Neuronal stem cell (in vitro differentiated cells): ENCODE results near the gene TMEM175.

ENCODE experiments used
- DNase-seq: peaks from one replicate; pipeline ENCODE4 v3.0.0-alpha.2; 2013; ENCODE audit warnings: low spot score
- H2AFZ ChIP-seq: one replicate; pipeline ENCODE4 v1.6.1; 2013; ENCODE audit warnings: mild to moderate bottlenecking, low read length, inconsistent platforms
- H2AK5ac ChIP-seq: 2 replicates; pipeline ENCODE4 v1.6.1; 2013; ENCODE audit warnings: low read depth, mild to moderate bottlenecking, inconsistent platforms, low read length, moderate library complexity, mixed read lengths
- H2BK120ac ChIP-seq: 2 replicates; pipeline ENCODE4 v1.6.1; 2013; ENCODE audit warnings: low read depth, mild to moderate bottlenecking, inconsistent platforms, low read length, moderate library complexity, mixed read lengths
- H2BK12ac ChIP-seq: one replicate; pipeline ENCODE4 v1.6.1; 2013; ENCODE audit warnings: low read length, inconsistent platforms
- H2BK15ac ChIP-seq: 2 replicates; pipeline ENCODE4 v1.6.1; 2013; ENCODE audit warnings: mild to moderate bottlenecking, low read length, inconsistent platforms, mixed read lengths
- H2BK5ac ChIP-seq: one replicate; pipeline ENCODE4 v1.6.1; 2013; ENCODE audit warnings: inconsistent platforms, mild to moderate bottlenecking, low read length, moderate library complexity
- H3K14ac ChIP-seq: one replicate; pipeline ENCODE4 v1.6.1; 2013; ENCODE audit warnings: low read length, inconsistent platforms
- H3K18ac ChIP-seq: 2 replicates; pipeline ENCODE4 v1.6.1; 2013; ENCODE audit warnings: low read length, inconsistent platforms
- H3K23ac ChIP-seq: 2 replicates; pipeline ENCODE4 v1.6.1; 2013; ENCODE audit warnings: low read depth, mild to moderate bottlenecking, mixed read lengths, low read length, inconsistent platforms; ENCODE audit not compliant: poor library complexity
- H3K27ac ChIP-seq: replicated peaks from 3 replicates; pipeline ENCODE4 v1.5.1; 2013; ENCODE audit warnings: low read length, inconsistent platforms
- H3K27me3 ChIP-seq, 3 experiments: 2 replicates each; pipeline ENCODE4 v1.6.1; 2013; ENCODE audit warnings: low read length in 3 of 3, mild to moderate bottlenecking in 2 of 3, inconsistent platforms in 1 of 3, low read depth in 1 of 3, mixed read lengths in 1 of 3, moderate library complexity in 1 of 3; ENCODE audit not compliant: control insufficient read depth in 3 of 3, insufficient read depth in 3 of 3
- H3K36me3 ChIP-seq, 2 donors: replicated peaks in 1 of 2; 2 replicates each; pipeline ENCODE4 v1.6.1; 2013; ENCODE audit warnings: low read length in 2 of 2; ENCODE audit not compliant: control insufficient read depth in 2 of 2, insufficient read depth in 2 of 2
- H3K4ac ChIP-seq: 2 replicates; pipeline ENCODE4 v1.6.1; 2013; ENCODE audit warnings: inconsistent platforms, mild to moderate bottlenecking, low read length, moderate library complexity
- H3K4me1 ChIP-seq, 2 donors: 1 replicate in 1 of 2; 2 replicates in 1 of 2; pipeline ENCODE4 v1.6.1; 2013; ENCODE audit warnings: low read length in 2 of 2, low read depth in 1 of 2; ENCODE audit not compliant: control insufficient read depth in 2 of 2, insufficient read depth in 1 of 2
- H3K4me2 ChIP-seq: one replicate; pipeline ENCODE4 v1.6.1; 2013; ENCODE audit warnings: mild to moderate bottlenecking, low read length, inconsistent platforms; ENCODE audit not compliant: insufficient read depth, poor library complexity, severe bottlenecking
- H3K4me3 ChIP-seq, 2 donors: 2 replicates each; pipeline ENCODE4 v1.5.1; 2013; ENCODE audit warnings: low read length in 2 of 2, mild to moderate bottlenecking in 2 of 2, inconsistent platforms in 1 of 2, moderate library complexity in 1 of 2
- H3K79me1 ChIP-seq: one replicate; pipeline ENCODE4 v1.6.1; 2013; ENCODE audit warnings: low read depth, mild to moderate bottlenecking, inconsistent platforms, low read length, moderate library complexity
- H3K9ac ChIP-seq: one replicate; pipeline ENCODE4 v1.6.1; 2013; ENCODE audit warnings: mild to moderate bottlenecking, low read depth, low read length, inconsistent platforms; ENCODE audit not compliant: poor library complexity
- H3K9me3 ChIP-seq, 2 donors: replicated peaks in 1 of 2; 2 replicates each; pipeline versions ENCODE3 to v1.6.1; 2013; ENCODE audit warnings: low read length in 2 of 2, mild to moderate bottlenecking in 2 of 2, inconsistent platforms in 1 of 2, low read depth in 1 of 2, mixed read lengths in 1 of 2, moderate library complexity in 1 of 2; ENCODE audit not compliant: control insufficient read depth in 2 of 2, insufficient read depth in 1 of 2
- H4K8ac ChIP-seq: one replicate; pipeline ENCODE4 v1.6.1; 2013; ENCODE audit warnings: low read depth, mild to moderate bottlenecking, inconsistent platforms, low read length, moderate library complexity
- H4K91ac ChIP-seq: one replicate; pipeline ENCODE4 v1.6.1; 2013; ENCODE audit warnings: low read length, low read depth, mild to moderate bottlenecking, inconsistent platforms; ENCODE audit not compliant: poor library complexity
- WGBS, 2 donors: extraction: QIAGEN DNeasy Blood & Tissue Kit; methylation state at CpG; one replicate each; pipeline ENCODE4 v1.1.7; 2013; ENCODE audit warnings: missing lambda C conversion rate in 2 of 2, mixed read lengths in 1 of 2; ENCODE audit not compliant: insufficient read length in 2 of 2, insufficient replicate concordance in 1 of 2; ENCODE audit errors: extremely low coverage in 2 of 2; 5-methylcytosine and 5-hydroxymethylcytosine counted together

TMEM175 gene

DNA sequence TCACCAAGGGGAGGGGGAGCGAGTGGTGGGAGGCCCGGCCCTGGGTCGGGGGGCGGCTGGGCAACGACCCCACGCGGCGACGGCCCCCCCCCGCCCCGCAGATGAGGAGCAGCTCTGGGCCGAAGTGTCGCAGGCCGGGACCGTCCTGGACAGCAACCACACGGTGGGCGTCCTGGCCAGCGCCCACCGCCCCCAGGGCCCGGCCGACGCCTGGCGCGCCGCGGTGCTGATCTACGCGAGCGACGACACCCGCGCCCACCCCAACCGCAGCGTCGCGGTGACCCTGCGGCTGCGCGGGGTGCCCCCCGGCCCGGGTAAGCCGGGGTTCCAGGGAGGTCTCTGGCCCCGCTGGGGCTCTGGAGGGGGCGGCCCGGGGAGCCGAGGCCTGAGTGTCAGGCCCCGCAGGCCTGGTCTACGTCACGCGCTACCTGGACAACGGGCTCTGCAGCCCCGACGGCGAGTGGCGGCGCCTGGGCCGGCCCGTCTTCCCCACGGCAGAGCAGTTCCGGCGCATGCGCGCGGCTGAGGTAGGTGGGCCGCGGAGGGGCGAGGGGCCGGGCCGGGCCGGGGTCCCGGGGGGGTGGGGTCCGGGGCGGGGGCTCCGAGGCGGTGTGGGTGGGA is 70.5 kb downstream of the TMEM175 start:
- peak overlapping the region; percentile 70 for H2AK5ac ChIP-seq
- no peak overlapping the region for H2BK12ac ChIP-seq
- no peak overlapping the region for H2AFZ ChIP-seq
- WGBS, 2 donors = no CpG with 5 or more reads among the region's 75 CpGs
- peak overlapping the region in 1 of 2 donors; percentile 69 for H3K4me3 ChIP-seq
- H3K4me1 ChIP-seq = peaks cover 7 to 9% of the 10 kb centered on the region in 2 donors
- peak overlapping the region; percentile 45 for H3K4me2 ChIP-seq
- H3K14ac ChIP-seq = peak overlapping the region; percentile 21
- H3K27ac ChIP-seq = no peak overlapping the region
- H3K18ac ChIP-seq = peak overlapping the region; percentile 90
- no peak overlapping the region for H4K8ac ChIP-seq
- H3K9me3 ChIP-seq = peaks cover 6% of the 10 kb centered on the region in 2 donors
- peak overlapping the region; percentile 39 for H2BK5ac ChIP-seq
- DNase-seq = no peak
- no peak overlapping the region for H3K9ac ChIP-seq
- H3K36me3 ChIP-seq = no peaks in the 10 kb centered on the region
- H3K4ac ChIP-seq = no peak overlapping the region
- H2BK120ac ChIP-seq = no peak overlapping the region
- H2BK15ac ChIP-seq = no peak overlapping the region
- H3K79me1 ChIP-seq = no peaks in the 10 kb centered on the region
- peak overlapping the region; percentile 53 for H4K91ac ChIP-seq
- H3K27me3 ChIP-seq = peaks cover 28 to 88% (median 78%) of the 10 kb centered on the region in 3 experiments
- peak overlapping the region; percentile 80 for H3K23ac ChIP-seq

DNA sequence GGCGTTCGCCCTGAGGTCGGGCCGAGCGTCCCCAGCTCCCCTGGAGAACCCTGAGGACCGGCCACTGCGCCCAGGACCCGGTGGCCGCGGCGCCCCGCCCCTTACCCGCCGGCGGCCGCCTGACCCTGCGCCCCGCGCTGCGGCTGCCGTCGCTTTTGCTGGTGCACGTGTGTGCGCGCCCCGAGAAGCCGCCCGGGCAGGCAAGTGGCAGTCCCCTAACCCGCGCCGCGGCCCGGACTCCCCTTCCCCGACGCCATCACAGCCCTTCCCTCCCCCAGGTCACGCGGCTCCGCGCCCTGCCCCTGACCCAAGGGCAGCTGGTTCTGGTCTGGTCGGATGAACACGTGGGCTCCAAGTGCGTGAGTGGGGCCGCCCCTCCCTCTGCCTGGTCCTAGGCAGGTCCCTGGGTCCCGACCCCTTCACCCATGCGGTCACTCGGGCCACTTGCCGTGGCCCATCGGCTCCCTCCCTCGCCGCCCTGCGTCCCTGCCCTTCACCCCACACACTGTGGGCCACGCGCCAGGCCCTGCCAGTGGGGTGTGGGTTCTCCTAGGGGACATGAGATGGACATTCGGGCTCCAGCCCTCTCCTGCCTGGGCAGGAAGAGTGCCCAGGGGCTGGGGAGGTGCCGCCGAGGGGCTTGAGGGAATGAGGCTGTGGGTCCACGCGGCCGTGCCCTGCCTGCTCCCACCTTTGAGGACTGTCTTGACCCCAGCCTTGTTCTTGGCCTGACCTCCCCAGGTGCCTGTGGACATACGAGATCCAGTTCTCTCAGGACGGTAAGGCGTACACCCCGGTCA is 71.2 kb downstream of the TMEM175 start:
- H3K18ac ChIP-seq = peak overlapping the region; percentile 97
- H3K4me1 ChIP-seq = peaks cover 7 to 9% of the 10 kb centered on the region in 2 donors
- H2AK5ac ChIP-seq = peak overlapping the region; percentile 95
- peak overlapping the region; percentile 86 for H4K8ac ChIP-seq
- H3K4me3 ChIP-seq = peak overlapping the region in 1 of 2 donors; percentile 66
- peaks cover 27 to 88% (median 78%) of the 10 kb centered on the region in 3 experiments for H3K27me3 ChIP-seq
- H4K91ac ChIP-seq = peak overlapping the region; percentile 43
- H2AFZ ChIP-seq = no peak overlapping the region
- DNase-seq = no peak
- no CpG with 5 or more reads among the region's 63 CpGs for WGBS, 2 donors
- H3K9ac ChIP-seq = peak overlapping the region; percentile 21
- H3K14ac ChIP-seq = peak overlapping the region; percentile 97
- H3K4me2 ChIP-seq = peak overlapping the region; percentile 33
- peaks cover 4 to 6% of the 10 kb centered on the region in 2 donors for H3K9me3 ChIP-seq
- no peaks in the 10 kb centered on the region for H3K36me3 ChIP-seq
- H2BK15ac ChIP-seq = peak overlapping the region; percentile 96
- no peak overlapping the region for H3K4ac ChIP-seq
- no peaks in the 10 kb centered on the region for H3K79me1 ChIP-seq
- no peak overlapping the region for H3K27ac ChIP-seq
- H2BK12ac ChIP-seq = peak overlapping the region; percentile 98
- peak overlapping the region; percentile 85 for H3K23ac ChIP-seq
- H2BK120ac ChIP-seq = peak overlapping the region; percentile 87
- H2BK5ac ChIP-seq = no peak overlapping the region

DNA sequence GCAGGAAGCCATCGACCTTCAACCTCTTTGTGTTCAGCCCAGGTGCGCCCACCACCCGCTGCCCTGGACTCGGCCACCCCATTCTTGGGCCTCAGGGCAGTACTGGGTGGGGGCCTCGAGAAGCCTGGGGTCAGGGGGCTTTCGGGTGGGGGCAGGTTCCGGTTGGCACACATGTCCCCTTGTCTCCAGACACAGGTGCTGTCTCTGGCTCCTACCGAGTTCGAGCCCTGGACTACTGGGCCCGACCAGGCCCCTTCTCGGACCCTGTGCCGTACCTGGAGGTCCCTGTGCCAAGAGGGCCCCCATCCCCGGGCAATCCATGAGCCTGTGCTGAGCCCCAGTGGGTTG is 71.8 kb downstream of the TMEM175 start:
- Histone ChIP-seq H3K9ac (no peak overlapping the region), H3K9me3 (peaks cover 4 to 6% of the 10 kb centered on the region in 2 donors)

More for the DNA sequence above, 71.8 kb downstream of the TMEM175 start:
- H3K27ac ChIP-seq = no peak overlapping the region
- H4K8ac ChIP-seq = no peak overlapping the region
- peaks cover 29 to 92% (median 81%) of the 10 kb centered on the region in 3 experiments for H3K27me3 ChIP-seq
- peak overlapping the region; percentile 97 for H3K14ac ChIP-seq
- peaks cover 10 to 11% of the 10 kb centered on the region in 2 donors for H3K4me1 ChIP-seq
- no peak overlapping the region for H2BK120ac ChIP-seq
- H3K79me1 ChIP-seq = no peaks in the 10 kb centered on the region
- H3K18ac ChIP-seq = peak overlapping the region; percentile 97
- no peak overlapping the region for H4K91ac ChIP-seq
- H2BK12ac ChIP-seq = no peak overlapping the region
- peak overlapping the region; percentile 85 for H3K23ac ChIP-seq
- H3K36me3 ChIP-seq = no peaks in the 10 kb centered on the region
- H3K4me3 ChIP-seq = no peak overlapping the region
- no peak overlapping the region for H3K4me2 ChIP-seq
- no peak overlapping the region for H2BK5ac ChIP-seq
- no CpG with 5 or more reads among the region's 13 CpGs for WGBS, 2 donors
- DNase-seq = no peak
- H2AFZ ChIP-seq = no peak overlapping the region
- peak overlapping the region; percentile 96 for H2BK15ac ChIP-seq
- H2AK5ac ChIP-seq = no peak overlapping the region
- no peak overlapping the region for H3K4ac ChIP-seq
